ENCODE measurements around the gene CASP10. TPM values are rescaled to one million over a fixed set of nuclear protein-coding genes. Genes with fewer than 3 reads are reported as not detected.

CASP10 gene
- total RNA-seq, 1 donor from 2014 or later: 31.6 TPM

- no peak overlapping the region for H3K27ac ChIP-seq
- TF ChIP-seq, protein P1, sequence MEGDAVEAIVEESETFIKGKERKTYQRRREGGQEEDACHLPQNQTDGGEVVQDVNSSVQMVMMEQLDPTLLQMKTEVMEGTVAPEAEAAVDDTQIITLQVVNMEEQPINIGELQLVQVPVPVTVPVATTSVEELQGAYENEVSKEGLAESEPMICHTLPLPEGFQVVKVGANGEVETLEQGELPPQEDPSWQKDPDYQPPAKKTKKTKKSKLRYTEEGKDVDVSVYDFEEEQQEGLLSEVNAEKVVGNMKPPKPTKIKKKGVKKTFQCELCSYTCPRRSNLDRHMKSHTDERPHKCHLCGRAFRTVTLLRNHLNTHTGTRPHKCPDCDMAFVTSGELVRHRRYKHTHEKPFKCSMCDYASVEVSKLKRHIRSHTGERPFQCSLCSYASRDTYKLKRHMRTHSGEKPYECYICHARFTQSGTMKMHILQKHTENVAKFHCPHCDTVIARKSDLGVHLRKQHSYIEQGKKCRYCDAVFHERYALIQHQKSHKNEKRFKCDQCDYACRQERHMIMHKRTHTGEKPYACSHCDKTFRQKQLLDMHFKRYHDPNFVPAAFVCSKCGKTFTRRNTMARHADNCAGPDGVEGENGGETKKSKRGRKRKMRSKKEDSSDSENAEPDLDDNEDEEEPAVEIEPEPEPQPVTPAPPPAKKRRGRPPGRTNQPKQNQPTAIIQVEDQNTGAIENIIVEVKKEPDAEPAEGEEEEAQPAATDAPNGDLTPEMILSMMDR (IDR thresholded peaks at IDR 0.05): no peak
- H3K9me3 ChIP-seq: no peaks in the 10 kb centered on the region
- no peaks in the 10 kb centered on the region for H3K4me1 ChIP-seq
- H3K4me3 ChIP-seq: no peak overlapping the region
- DNase-seq (no peak), ATAC-seq (no peak)
- intact Hi-C loops (cut with DNase I): no loop called here
- H3K36me3 ChIP-seq: peaks cover 78% of the 10 kb centered on the region
- H3K27me3 ChIP-seq: no peaks in the 10 kb centered on the region
These were observed 93.6 kb downstream of the CASP10 start for GRCh38 chr2:201276511-201276910.

Other genes with a start within 250 kb of the CASP10 start
- 27.4 TPM for gene ORC2, start 219.5 kb upstream of the CASP10 start, total RNA-seq
- gene HYCC2, start 111.5 kb upstream of the CASP10 start, total RNA-seq: 32.9 TPM
- gene NDUFB3, start 111.1 kb upstream of the CASP10 start, total RNA-seq: 68.2 TPM
- 316 TPM for gene CFLAR, start 67.0 kb upstream of the CASP10 start, total RNA-seq
- 39.5 TPM for gene CASP8, start 77.4 kb downstream of the CASP10 start, total RNA-seq
- 3.6 TPM for gene FLACC1, start 174.2 kb downstream of the CASP10 start, total RNA-seq